Measurements from ENCODE around the gene SLC2A10.

SLC2A10 gene

GRCh38 chr20:46681032-46681854 is 28.2 kb upstream of the SLC2A10 start:
- no peaks in the 10 kb centered on the region for H3K9me3 ChIP-seq (ENCODE audit: severe bottlenecking)
- no peaks in the 10 kb centered on the region for H3K27me3 ChIP-seq (ENCODE audit: insufficient read depth, poor library complexity, severe bottlenecking)
- H3K4me3 ChIP-seq (ENCODE audit: severe bottlenecking): no peak overlapping the region
- ATAC-seq (ENCODE audit: low read depth) (no peak), DNase-seq (ENCODE audit: low spot score) (no peak)
- no peak overlapping the region for H3K27ac ChIP-seq (ENCODE audit: poor library complexity, severe bottlenecking)
- peaks cover 15% of the 10 kb centered on the region for H3K4me1 ChIP-seq (ENCODE audit: insufficient read depth, poor library complexity, severe bottlenecking)
- H3K36me3 ChIP-seq (ENCODE audit: low read depth): peaks cover 36% of the 10 kb centered on the region
- TF ChIP-seq, protein P1, sequence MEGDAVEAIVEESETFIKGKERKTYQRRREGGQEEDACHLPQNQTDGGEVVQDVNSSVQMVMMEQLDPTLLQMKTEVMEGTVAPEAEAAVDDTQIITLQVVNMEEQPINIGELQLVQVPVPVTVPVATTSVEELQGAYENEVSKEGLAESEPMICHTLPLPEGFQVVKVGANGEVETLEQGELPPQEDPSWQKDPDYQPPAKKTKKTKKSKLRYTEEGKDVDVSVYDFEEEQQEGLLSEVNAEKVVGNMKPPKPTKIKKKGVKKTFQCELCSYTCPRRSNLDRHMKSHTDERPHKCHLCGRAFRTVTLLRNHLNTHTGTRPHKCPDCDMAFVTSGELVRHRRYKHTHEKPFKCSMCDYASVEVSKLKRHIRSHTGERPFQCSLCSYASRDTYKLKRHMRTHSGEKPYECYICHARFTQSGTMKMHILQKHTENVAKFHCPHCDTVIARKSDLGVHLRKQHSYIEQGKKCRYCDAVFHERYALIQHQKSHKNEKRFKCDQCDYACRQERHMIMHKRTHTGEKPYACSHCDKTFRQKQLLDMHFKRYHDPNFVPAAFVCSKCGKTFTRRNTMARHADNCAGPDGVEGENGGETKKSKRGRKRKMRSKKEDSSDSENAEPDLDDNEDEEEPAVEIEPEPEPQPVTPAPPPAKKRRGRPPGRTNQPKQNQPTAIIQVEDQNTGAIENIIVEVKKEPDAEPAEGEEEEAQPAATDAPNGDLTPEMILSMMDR (IDR thresholded peaks at IDR 0.05; ENCODE audit: poor library complexity, severe bottlenecking): peak; percentile 99

GRCh38 chr20:46682063-46682821 is 27.2 kb upstream of the SLC2A10 start:
- no peaks in the 10 kb centered on the region for H3K9me3 ChIP-seq (ENCODE audit: severe bottlenecking)
- peaks cover 45% of the 10 kb centered on the region for H3K36me3 ChIP-seq (ENCODE audit: low read depth)
- H3K27ac ChIP-seq (ENCODE audit: poor library complexity, severe bottlenecking): no peak overlapping the region
- ATAC-seq (ENCODE audit: low read depth): no peak
- DNase-seq (ENCODE audit: low spot score): no peak
- TF ChIP-seq, protein P1 (IDR thresholded peaks at IDR 0.05; ENCODE audit: poor library complexity, severe bottlenecking): no peak
- no peaks in the 10 kb centered on the region for H3K27me3 ChIP-seq (ENCODE audit: insufficient read depth, poor library complexity, severe bottlenecking)
- H3K4me1 ChIP-seq (ENCODE audit: insufficient read depth, poor library complexity, severe bottlenecking): peaks cover 15% of the 10 kb centered on the region
- H3K4me3 ChIP-seq (ENCODE audit: severe bottlenecking): no peak overlapping the region

GRCh38 chr20:46683011-46683667 is 26.3 kb upstream of the SLC2A10 start:
- Histone ChIP-seq H3K9me3 (ENCODE audit: severe bottlenecking) (no peaks in the 10 kb centered on the region), H3K4me1 (ENCODE audit: insufficient read depth, poor library complexity, severe bottlenecking) (peaks cover 19% of the 10 kb centered on the region), H3K27me3 (ENCODE audit: insufficient read depth, poor library complexity, severe bottlenecking) (no peaks in the 10 kb centered on the region), H3K27ac (ENCODE audit: poor library complexity, severe bottlenecking) (peak overlapping the region; percentile 61), H3K36me3 (ENCODE audit: low read depth) (peaks cover 45% of the 10 kb centered on the region), H3K4me3 (ENCODE audit: severe bottlenecking) (peak overlapping the region; percentile 43)
- ATAC-seq (ENCODE audit: low read depth) (no peak; the same call in 2 of the 3 replicates), DNase-seq (ENCODE audit: low spot score) (no peak)
- TF ChIP-seq, protein P1 (IDR thresholded peaks at IDR 0.05; ENCODE audit: poor library complexity, severe bottlenecking): no peak

- DNase-seq (ENCODE audit: low spot score) (no peak), ATAC-seq (ENCODE audit: low read depth) (peak; percentile 28)
- TF ChIP-seq, protein P1 (IDR thresholded peaks at IDR 0.05; ENCODE audit: poor library complexity, severe bottlenecking): no peak
These were observed 25.8 kb upstream of the SLC2A10 start for GRCh38 chr20:46683668-46683938.

More at GRCh38 chr20:46683668-46683938, 25.8 kb upstream of the SLC2A10 start:
- H3K27ac ChIP-seq (ENCODE audit: poor library complexity, severe bottlenecking): peak overlapping the region; percentile 61
- no peaks in the 10 kb centered on the region for H3K9me3 ChIP-seq (ENCODE audit: severe bottlenecking)
- peaks cover 23% of the 10 kb centered on the region for H3K4me1 ChIP-seq (ENCODE audit: insufficient read depth, poor library complexity, severe bottlenecking)
- H3K36me3 ChIP-seq (ENCODE audit: low read depth): peaks cover 45% of the 10 kb centered on the region
- peak overlapping the region; percentile 43 for H3K4me3 ChIP-seq (ENCODE audit: severe bottlenecking)
- H3K27me3 ChIP-seq (ENCODE audit: insufficient read depth, poor library complexity, severe bottlenecking): no peaks in the 10 kb centered on the region
